GM21526 (cell line): Measurements from ENCODE around the gene CNIH1.

ENCODE experiments used
- ATAC-seq: cut with Tn5 transposase; IDR thresholded peaks from one replicate; pipeline ENCODE4 v1.9.1; 2021; ENCODE audit warnings: moderate library complexity; ENCODE audit not compliant: unreplicated experiment, low FRiP score

Gene CNIH1

GRCh38 chr14:54440873-54441868, at the start of gene CNIH1:
Gene CNIH1 (minus strand): TSS chr14:54441374. CDS start chr14:54441327, 47 bp downstream.
- ATAC-seq: peak; percentile 90

GRCh38 chr14:54490445-54491175, 49.4 kb upstream of the CNIH1 start:
- ATAC-seq: no peak

- no peak for ATAC-seq
These were observed 48.7 kb upstream of the CNIH1 start for GRCh38 chr14:54489731-54490444.

- no peak for ATAC-seq
These were observed 48.1 kb upstream of the CNIH1 start for GRCh38 chr14:54489318-54489683.

GRCh38 chr14:54488646-54489317, 47.6 kb upstream of the CNIH1 start, which contains the start of gene GMFB:
Gene GMFB (minus strand): TSS chr14:54488980. CDS start chr14:54488927, 53 bp downstream.
- ATAC-seq: peak; percentile 88

GRCh38 chr14:54488318-54488645, 47.1 kb upstream of the CNIH1 start:
- no peak for ATAC-seq

GRCh38 chr14:54487771-54488170, 46.6 kb upstream of the CNIH1 start:
- ATAC-seq: no peak

- no peak for ATAC-seq
These were observed 45.5 kb upstream of the CNIH1 start for GRCh38 chr14:54486685-54487084.

GRCh38 chr14:54483846-54484245, 42.7 kb upstream of the CNIH1 start:
- ATAC-seq: no peak

GRCh38 chr14:54483073-54483745, 42.0 kb upstream of the CNIH1 start:
- ATAC-seq: no peak

GRCh38 chr14:54481695-54482094, 40.5 kb upstream of the CNIH1 start:
- ATAC-seq: no peak

- no peak for ATAC-seq
These were observed 39.8 kb upstream of the CNIH1 start for GRCh38 chr14:54480830-54481562.

- no peak for ATAC-seq
These were observed 37.6 kb upstream of the CNIH1 start for GRCh38 chr14:54478636-54479215.

GRCh38 chr14:54475911-54476310, 34.7 kb upstream of the CNIH1 start:
- ATAC-seq: no peak

GRCh38 chr14:54475187-54475899, 34.2 kb upstream of the CNIH1 start:
- ATAC-seq: no peak

- no peak for ATAC-seq
These were observed 33.1 kb upstream of the CNIH1 start for GRCh38 chr14:54474232-54474793.

GRCh38 chr14:54472315-54472714, 31.1 kb upstream of the CNIH1 start:
- ATAC-seq: no peak

- no peak for ATAC-seq
These were observed 30.5 kb upstream of the CNIH1 start for GRCh38 chr14:54471641-54472040.
